Hepatocyte (in vitro differentiated cells): ENCODE data around the gene CEP131.

Experiments used
- CTCF ChIP-seq: fragments of 200-600 bp; sonication (generic); IDR thresholded peaks from 2 replicates; pipeline ENCODE4 v1.5.1; 2016; ENCODE audit warnings: antibody characterized with exemption, mild to moderate bottlenecking; ENCODE audit not compliant: poor library complexity
- EZH2 ChIP-seq: fragments of 200-600 bp; sonication (generic); IDR thresholded peaks from 2 replicates; pipeline ENCODE4 v1.6.1; 2016; ENCODE audit warnings: antibody characterized with exemption, mild to moderate bottlenecking, borderline replicate concordance

GRCh38 chr17:81250286-81251093 is 27.7 kb upstream of the CEP131 start:
- TF ChIP-seq CTCF: no peak
- no peak for TF ChIP-seq EZH2
